Mesothelial cell of epicardium (in vitro differentiated cells): ENCODE data around the gene RIPOR2. TPM values are rescaled to one million over a fixed set of nuclear protein-coding genes. Genes with fewer than 3 reads are reported as not detected.

Source experiments
- DNase-seq, 2 experiments: peaks; one replicate each; pipeline ENCODE4 v3.0.0; 2021; ENCODE audit warnings: low spot score in 2 of 2; ENCODE audit not compliant: unreplicated experiment in 2 of 2
- H3K27ac Mint-ChIP-seq: 2 replicates; pipeline ENCODE4 v1.8.0; 2021; ENCODE audit warnings: mixed read lengths
- H3K27me3 Mint-ChIP-seq: 2 replicates; pipeline ENCODE4 v1.8.0; 2021; ENCODE audit warnings: low read depth, mixed read lengths
- H3K36me3 Mint-ChIP-seq: 2 replicates; pipeline ENCODE4 v1.8.0; 2021; ENCODE audit warnings: mixed read lengths
- H3K4me1 Mint-ChIP-seq: 2 replicates; pipeline ENCODE4 v1.8.0; 2021; ENCODE audit warnings: mixed read lengths
- H3K4me3 Mint-ChIP-seq: 2 replicates; pipeline ENCODE4 v1.8.0; 2021; ENCODE audit warnings: mild to moderate bottlenecking, moderate library complexity, mixed read lengths
- H3K9me3 Mint-ChIP-seq: 2 replicates; pipeline ENCODE4 v1.8.0; 2021; ENCODE audit warnings: mixed read lengths
- total RNA-seq: library from RNA; stranded (reverse); gene quantifications from 3 replicates; pipeline ENCODE4 v1.2.1, GENCODE V29; 2021
- TF ChIP-seq, protein P1 (sequence below): fragments of 200-600 bp; sonication (generic); IDR thresholded peaks from one replicate; pipeline ENCODE4 v1.5.0; 2021; ENCODE audit warnings: antibody characterized with exemption; ENCODE audit not compliant: unreplicated experiment

Gene RIPOR2
- total RNA-seq, 1 donor from 2014 or later: 1.7 TPM

DNA sequence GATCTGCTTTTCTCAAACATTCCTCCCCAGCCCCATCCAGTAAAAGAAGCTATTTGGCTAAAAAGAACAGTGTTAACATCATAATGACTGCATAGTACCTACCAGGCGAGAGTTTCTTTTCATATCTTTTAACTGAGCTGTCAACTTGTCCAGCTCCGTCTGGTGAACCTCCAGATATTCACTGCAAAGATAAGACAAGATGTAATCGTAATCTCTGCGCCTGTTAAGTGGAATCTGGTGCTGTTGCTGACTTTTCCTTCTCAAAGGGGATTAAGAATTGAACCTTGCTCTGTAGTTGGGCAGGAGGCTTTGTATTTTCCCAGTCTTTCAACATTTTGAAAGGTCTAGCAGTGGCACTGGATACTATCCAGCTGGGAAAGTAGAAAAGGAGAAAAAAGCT is 63.0 kb downstream of the RIPOR2 start:
- no peak overlapping the region for H3K27ac Mint-ChIP-seq
- peaks cover 2% of the 10 kb centered on the region for H3K4me1 Mint-ChIP-seq
- H3K27me3 Mint-ChIP-seq: no peaks in the 10 kb centered on the region
- TF ChIP-seq, protein P1, sequence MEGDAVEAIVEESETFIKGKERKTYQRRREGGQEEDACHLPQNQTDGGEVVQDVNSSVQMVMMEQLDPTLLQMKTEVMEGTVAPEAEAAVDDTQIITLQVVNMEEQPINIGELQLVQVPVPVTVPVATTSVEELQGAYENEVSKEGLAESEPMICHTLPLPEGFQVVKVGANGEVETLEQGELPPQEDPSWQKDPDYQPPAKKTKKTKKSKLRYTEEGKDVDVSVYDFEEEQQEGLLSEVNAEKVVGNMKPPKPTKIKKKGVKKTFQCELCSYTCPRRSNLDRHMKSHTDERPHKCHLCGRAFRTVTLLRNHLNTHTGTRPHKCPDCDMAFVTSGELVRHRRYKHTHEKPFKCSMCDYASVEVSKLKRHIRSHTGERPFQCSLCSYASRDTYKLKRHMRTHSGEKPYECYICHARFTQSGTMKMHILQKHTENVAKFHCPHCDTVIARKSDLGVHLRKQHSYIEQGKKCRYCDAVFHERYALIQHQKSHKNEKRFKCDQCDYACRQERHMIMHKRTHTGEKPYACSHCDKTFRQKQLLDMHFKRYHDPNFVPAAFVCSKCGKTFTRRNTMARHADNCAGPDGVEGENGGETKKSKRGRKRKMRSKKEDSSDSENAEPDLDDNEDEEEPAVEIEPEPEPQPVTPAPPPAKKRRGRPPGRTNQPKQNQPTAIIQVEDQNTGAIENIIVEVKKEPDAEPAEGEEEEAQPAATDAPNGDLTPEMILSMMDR: no peak
- H3K9me3 Mint-ChIP-seq: peaks cover 7% of the 10 kb centered on the region
- no peak overlapping the region for H3K4me3 Mint-ChIP-seq
- no peak for DNase-seq
- H3K36me3 Mint-ChIP-seq: no peaks in the 10 kb centered on the region

DNA sequence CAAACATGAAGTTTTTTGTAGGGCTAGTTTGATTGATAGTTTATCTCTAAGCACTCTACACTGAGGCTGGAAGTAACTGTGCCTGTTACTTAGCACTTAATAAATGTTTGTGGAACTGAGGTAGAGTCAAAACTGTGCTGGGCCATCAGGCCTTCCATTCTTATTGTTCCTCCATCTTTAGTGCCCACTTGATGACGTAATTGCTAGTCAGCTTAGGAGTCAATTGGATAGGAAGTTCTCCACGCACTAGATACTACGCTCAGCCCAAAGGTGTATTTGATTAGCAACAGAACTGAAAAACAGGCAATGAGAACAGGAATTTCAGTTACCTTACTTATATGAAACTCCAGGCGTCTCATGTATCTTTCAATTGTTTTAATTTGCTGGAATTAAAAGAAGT is 67.0 kb downstream of the RIPOR2 start:
- no peak for DNase-seq

DNA sequence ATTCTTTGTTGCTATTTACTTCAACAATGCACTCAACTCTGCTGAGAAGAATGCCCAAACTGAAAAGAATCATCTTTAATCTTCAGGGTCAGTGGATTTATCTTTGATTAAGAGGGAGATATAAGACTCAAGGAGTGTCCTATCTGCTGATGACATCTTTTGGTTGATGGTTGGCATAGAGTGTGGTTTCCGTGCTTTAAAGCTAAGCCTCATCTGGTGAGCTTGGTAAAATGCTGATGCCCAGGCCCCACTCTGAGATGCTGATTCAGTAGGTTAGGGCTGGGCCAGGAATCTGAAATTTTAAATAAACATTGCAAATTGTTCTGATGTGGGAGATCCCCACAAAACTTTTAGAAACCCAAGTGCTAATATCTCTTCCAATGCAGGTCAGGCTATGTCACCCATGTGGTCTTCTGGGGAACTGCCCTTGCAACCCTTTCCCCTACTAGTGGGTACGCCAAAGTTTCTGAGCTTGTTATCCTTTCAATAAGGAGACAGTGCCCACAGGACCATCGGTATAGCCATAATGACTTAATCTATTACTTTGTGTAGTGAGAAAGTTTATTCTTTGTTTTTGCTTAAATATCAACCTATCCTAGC is 68.6 kb downstream of the RIPOR2 start:
- H3K36me3 Mint-ChIP-seq: no peaks in the 10 kb centered on the region
- TF ChIP-seq, protein P1: peak; percentile 22

More for the DNA sequence above, 67.0 kb downstream of the RIPOR2 start:
- TF ChIP-seq, protein P1: no peak
- Mint-ChIP-seq H3K4me1 (peaks cover 2% of the 10 kb centered on the region), H3K27ac (no peak overlapping the region), H3K9me3 (no peaks in the 10 kb centered on the region), H3K36me3 (no peaks in the 10 kb centered on the region), H3K4me3 (no peak overlapping the region), H3K27me3 (no peaks in the 10 kb centered on the region)

DNA sequence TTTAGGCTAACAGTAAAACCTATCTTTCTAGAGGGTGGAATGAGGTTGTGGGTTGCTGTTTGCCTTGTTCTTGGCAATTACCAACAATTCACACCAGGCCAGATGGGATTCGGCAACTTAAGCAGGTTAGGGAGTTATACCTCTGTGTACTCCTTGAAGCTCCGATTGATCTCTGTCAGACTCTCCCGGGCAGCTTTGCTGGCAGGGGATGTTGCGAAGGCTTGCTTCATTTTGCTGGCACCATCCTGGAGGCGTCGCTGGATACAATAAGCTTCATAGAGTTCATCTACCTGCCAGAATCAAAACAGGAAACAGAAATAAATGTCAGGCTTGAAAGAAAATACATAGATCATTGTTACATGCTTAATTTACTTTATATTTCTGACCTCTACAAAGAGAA is 70.6 kb downstream of the RIPOR2 start:
- TF ChIP-seq, protein P1: no peak
- no peaks in the 10 kb centered on the region for H3K9me3 Mint-ChIP-seq
- no peak overlapping the region for H3K4me3 Mint-ChIP-seq
- no peak for DNase-seq
- no peak overlapping the region for H3K27ac Mint-ChIP-seq
- H3K27me3 Mint-ChIP-seq: no peaks in the 10 kb centered on the region
- peaks cover under 1% of the 10 kb centered on the region for H3K4me1 Mint-ChIP-seq
- no peaks in the 10 kb centered on the region for H3K36me3 Mint-ChIP-seq

More for the DNA sequence above, 68.6 kb downstream of the RIPOR2 start:
- no peaks in the 10 kb centered on the region for H3K9me3 Mint-ChIP-seq
- H3K27me3 Mint-ChIP-seq: no peaks in the 10 kb centered on the region
- no peak overlapping the region for H3K27ac Mint-ChIP-seq
- no peaks in the 10 kb centered on the region for H3K4me1 Mint-ChIP-seq
- no peak overlapping the region for H3K4me3 Mint-ChIP-seq
- DNase-seq: no peak

DNA sequence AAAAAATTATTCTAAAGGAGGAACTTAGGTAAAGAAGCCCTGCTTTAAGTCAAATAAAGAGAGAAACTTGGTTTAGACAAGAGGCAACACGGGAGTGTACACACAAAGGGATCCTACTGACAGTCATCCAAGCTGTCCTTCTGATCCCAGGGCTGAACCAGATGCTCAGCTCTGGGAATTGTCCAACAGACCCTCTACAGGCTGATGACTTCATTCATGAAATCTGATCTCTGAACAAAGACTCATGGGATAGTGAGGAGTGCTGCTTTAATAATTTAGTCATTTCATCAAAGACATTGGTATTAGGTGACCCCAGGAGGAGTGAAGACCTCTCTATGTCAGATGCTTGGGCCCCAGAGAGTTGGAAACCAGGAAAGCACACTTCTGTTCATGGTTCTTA is 71.4 kb downstream of the RIPOR2 start:
- no peaks in the 10 kb centered on the region for H3K36me3 Mint-ChIP-seq
- no peak overlapping the region for H3K4me3 Mint-ChIP-seq
- H3K4me1 Mint-ChIP-seq: peaks cover 6% of the 10 kb centered on the region
- H3K27me3 Mint-ChIP-seq: no peaks in the 10 kb centered on the region
- H3K27ac Mint-ChIP-seq: no peak overlapping the region
- H3K9me3 Mint-ChIP-seq: no peaks in the 10 kb centered on the region
- no peak for DNase-seq
- TF ChIP-seq, protein P1: no peak

DNA sequence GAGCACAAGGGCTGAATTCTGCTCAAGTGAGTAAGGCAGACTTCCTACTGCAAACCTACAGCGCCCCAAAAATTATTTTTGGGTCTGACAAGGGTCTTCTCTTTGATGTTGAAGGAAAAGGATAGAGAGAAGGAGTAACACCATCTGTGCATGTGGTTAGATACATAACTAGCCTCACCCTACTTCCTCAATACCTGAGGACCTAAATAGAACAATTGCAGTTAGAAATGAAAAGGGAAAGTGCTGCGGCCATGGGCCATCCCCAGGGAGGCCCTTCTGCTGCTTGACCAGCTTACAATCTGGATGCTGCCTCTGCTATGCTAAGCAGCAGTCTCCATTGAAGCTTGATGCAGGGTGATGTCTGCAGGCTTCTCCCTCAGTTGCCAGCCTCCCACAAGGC is 73.8 kb downstream of the RIPOR2 start:
- TF ChIP-seq, protein P1: no peak
- no peak for DNase-seq
- H3K4me3 Mint-ChIP-seq: no peak overlapping the region
- H3K9me3 Mint-ChIP-seq: no peaks in the 10 kb centered on the region
- no peaks in the 10 kb centered on the region for H3K27me3 Mint-ChIP-seq
- no peaks in the 10 kb centered on the region for H3K36me3 Mint-ChIP-seq
- no peak overlapping the region for H3K27ac Mint-ChIP-seq
- peaks cover 6% of the 10 kb centered on the region for H3K4me1 Mint-ChIP-seq
